GM19395 (cell line): ENCODE data around the gene TNPO3.

Experiments
- ATAC-seq: cut with Tn5 transposase; IDR thresholded peaks from one replicate; pipeline ENCODE4 v1.9.1; 2021; ENCODE audit warnings: mild to moderate bottlenecking, moderate library complexity; ENCODE audit not compliant: unreplicated experiment

The TNPO3 gene

DNA sequence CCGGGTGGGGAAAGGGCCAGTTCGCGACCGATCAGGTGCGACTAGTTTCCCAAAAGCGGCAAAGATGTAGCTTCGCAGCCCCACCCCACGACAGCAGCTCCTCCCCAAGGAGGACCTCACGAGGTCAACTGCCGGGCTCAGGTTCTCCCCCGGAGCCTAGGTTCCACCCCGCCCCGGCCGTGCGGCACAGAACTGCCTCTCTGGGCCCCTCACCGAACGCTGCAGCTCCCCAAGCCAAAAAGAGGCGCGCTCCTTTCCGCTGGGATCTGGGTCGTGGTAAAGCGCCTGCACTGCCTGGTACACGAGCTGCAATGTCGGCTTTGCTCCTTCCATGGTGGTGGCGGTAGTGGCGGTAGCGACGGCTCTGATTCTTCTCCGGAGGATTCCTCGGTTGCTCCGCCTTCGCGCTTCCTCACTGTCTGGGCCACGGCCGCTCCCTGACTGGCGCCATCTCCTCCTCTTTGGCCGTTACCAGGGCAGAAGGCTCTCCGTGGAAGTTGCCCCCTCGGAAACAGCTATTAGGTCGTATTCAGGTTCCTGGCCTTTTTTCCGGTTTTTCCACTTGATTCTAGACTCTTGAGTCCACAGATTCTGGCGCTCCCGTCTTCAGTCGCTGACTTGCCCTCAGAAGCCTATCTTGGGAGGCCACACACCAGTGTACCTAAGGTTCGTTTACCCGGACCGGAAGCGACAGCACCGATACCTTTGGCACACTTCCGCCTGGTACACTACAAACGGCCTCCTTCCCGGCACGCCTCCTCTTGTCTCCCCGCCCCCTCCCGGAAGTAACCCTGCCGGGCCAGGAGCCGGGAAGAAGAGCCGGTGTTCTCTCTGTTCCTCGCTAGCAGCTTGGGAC, at the start of gene TNPO3:
TSS of gene TNPO3 (minus strand) at position 674 of the 856 bp plus-strand sequence. CDS start at position 333, 341 bp downstream.
- ATAC-seq, result peak; percentile 88

DNA sequence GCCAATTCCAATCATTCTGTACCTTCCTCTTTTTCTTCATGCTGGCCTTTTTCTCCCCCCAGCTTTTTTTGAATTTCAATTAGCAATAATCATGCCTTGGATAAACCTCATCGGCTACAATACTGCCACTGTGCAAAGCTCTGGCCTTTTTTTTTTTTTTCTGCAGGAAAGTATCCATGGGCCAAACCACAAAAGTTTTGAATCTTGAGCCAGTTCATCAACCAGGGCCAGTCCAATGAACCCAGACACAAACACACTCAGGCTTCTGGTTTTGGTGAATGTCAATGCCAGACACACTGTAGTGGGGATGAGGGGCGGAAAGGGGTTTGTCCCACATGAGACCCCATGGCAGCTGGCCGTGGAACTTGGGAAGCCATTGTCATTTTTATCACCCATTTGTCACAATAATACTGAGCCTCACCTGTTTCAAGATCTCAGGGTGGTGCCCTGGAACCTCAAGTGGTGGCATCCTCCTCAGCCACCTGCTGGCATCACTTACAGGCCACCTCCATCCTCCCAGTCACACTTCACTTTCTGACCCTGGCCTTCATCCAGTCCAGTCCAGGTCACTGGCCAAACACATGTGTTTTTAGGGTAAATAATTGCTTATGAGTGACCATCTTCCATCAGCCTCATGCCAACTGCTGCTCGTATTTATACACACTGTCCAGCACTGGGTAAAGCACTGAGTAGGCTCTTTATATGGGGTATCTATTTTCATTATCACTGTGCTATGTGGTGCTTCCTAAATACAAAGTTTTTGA, 48.8 kb upstream of the TNPO3 start:
- ATAC-seq, result no peak

- ATAC-seq, result no peak
Measured at GRCh38 chr7:129101746-129102145, 46.8 kb upstream of the TNPO3 start.

- ATAC-seq, result no peak
Measured at GRCh38 chr7:129100827-129101166, 45.9 kb upstream of the TNPO3 start.

DNA sequence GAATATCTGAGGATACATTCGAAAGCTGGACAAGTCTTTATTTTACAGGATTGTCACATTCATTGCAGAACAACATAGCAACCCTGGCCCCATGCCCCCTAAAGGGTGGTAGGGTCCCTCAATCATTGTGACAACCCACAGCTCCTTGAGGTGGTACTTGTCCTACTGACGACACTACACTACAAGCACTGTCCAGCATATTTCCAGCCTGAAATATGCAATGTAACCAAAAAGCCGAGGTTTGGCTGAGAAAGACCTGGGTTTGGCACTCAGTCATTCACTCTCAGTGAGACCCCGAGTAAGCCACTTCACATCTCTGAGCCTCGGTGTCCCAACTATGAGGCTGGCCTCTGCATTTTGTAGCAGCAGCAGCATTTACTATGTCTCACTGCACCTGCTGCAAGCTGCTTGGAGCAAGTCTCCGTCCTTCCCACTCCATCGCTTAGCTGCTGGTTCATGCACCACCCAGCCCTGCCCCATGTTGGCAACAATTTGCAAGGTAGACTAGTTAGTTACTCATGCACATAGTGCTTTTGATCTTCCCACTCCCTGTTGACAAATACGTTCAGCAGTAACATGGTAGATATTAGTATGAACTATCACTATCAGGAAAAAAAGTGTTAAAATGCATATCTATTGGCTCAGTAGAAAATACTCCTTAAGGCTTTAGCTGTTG, 43.6 kb upstream of the TNPO3 start:
- no peak for ATAC-seq

DNA sequence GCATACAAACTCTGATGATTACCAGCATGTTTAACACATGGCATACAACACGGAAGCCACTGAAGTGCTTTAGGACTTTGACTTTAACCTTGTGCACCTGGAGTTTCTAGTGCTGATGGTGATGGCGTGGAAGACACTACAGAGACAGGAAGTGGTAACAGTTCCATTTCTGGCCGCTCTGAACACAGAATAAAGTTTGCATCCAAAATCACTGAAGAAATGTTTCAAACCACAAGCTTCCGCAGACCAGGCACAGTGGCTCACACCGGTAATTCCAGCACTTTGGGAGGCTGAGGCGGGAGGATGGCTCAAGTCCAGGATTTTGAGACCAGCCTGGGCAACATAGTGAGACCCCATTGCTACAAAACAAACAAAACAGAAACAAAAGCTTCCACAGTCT, 40.3 kb upstream of the TNPO3 start:
- peak; percentile 85 for ATAC-seq

- ATAC-seq, result no peak
Measured at GRCh38 chr7:129094501-129094900, 39.6 kb upstream of the TNPO3 start.

DNA sequence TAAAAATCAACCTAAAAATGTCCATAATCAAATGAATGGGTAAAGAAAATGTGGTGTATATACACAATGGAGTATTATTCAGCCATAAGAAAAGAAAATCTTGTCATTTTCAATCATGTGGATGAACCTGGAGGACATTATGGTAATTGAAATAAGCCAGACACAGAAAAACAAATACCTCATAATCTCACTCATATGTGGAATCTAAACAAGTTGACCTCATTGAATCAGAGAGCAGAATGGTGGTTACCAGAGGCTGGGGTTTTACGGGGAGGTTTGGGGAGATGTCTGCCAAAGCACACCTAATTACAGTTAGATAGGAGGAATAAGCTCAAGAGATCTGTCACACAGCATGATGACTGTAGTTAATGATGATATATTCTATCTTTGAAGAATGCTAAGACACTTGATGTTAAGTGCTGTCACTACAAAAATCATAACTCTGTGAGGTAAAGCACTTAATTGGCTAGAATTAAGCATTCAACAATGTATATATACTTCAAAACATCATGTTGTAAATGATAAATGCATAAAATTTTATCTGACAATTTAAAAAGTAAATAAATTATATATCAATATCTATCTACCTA, 39.1 kb upstream of the TNPO3 start:
- ATAC-seq, result no peak

DNA sequence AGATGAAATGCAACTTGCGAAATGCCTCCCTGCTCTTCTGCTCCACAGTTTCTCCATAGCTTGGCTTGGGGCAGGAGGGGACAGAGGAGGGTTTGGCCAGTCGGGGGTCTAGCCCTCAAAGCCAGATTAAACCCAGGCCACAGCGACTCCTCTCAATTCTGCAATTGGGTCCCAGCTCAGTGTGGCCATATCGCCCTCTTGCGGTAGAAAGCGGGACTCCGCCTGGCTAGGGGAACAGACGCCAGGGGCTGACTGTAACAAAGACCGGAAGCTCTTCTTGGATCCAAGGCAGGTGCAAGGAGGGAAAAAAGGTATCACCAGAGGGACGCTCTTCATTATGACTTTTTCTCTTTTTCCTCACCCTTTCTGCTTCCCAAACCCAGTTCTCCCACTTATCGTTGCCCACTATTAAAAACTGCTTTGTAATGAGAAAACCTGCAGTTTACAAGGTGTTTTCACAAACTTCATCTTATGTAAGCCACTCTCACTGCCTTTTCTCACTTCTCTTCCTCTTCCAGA, 36.6 kb upstream of the TNPO3 start:
- no peak for ATAC-seq

DNA sequence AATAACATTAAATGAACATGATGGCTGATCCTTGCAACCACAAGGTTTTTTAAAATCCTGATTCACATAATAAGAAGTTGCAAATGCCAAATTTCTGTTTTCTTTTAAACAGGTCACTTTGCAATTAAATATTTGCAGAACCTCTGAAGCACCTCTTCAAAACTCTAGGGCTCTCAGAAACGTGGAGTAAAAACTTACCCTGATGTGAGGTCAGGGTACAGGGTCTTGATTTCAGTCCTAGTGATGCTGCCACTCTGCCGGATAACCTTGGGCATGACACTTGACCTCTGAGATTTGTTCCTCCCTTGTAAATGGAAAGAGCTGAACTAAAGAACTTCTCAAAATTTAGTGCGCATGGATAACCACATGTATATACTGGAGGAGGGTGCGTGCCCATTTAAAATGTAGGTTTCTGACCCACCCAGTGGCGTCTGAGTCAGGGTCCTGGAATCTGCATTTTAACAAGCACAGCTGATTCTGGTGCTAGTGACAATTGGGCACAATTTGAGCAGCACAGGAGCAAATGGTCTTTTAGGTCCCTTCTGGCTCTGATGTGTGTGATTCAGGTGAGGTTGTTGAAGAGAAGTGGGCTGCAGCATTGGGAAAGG, 35.5 kb upstream of the TNPO3 start:
- ATAC-seq, result no peak

GRCh38 chr7:129089521-129090212, 34.8 kb upstream of the TNPO3 start:
- ATAC-seq, result peak; percentile 88

GRCh38 chr7:129084801-129085551, 30.1 kb upstream of the TNPO3 start:
- ATAC-seq, result no peak

DNA sequence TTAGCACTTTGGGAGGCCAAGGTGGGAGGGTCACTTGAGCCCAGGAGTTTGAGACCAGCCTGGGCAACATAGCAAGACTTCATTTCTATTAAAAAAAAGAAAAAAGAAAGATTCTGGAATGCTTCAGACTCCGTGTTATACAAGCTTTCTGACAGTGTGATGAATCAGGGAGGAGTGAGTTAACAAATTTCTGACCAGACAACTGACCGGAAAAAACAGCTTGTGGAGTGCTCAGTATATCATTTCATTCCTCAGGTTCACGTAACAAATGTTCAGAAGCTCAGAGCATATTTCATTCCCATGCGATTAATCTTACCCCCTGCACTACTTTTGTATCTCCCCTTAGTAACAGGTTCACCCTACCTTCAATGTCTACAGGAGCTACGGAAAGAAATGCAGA, 28.6 kb upstream of the TNPO3 start:
- ATAC-seq, result no peak

DNA sequence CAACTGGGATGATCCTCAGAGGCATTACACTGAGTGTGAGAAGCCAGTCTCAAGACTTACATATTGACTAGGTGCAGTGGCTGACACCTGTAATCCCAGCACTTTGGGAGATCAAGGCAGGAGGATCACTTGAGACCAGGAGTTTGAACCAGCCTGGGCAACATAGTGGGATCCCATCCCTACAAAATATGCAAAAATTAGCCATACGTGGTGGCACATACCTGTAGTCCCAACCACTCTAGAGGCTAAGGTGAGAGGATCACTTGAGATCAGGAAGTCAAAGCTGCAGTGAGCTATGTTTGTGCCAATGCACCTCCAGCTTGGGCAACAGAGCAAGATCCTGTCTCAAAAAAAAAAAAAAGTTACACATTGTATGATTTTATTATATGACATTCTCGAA, 23.5 kb upstream of the TNPO3 start:
- ATAC-seq, result no peak

DNA sequence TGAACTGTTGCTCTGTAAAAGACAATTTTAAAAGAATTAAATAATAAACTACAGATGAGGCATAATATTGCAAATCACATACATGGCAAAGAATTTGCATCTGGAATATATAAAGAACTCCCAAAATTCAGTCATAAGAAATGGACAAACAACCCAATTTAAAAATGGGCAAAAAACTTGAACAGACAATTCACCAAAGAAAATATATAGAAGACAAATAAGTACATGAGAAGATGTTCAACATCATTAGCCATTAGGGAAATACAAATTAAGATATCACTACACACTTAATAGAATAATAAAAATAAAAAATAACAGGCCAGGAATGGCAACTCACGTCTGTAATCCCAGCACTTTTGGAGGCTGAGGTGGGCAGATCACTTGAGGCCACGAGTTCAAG, 22.0 kb upstream of the TNPO3 start:
- no peak for ATAC-seq

- no peak for ATAC-seq
Measured at GRCh38 chr7:129074994-129075393, 20.1 kb upstream of the TNPO3 start.

DNA sequence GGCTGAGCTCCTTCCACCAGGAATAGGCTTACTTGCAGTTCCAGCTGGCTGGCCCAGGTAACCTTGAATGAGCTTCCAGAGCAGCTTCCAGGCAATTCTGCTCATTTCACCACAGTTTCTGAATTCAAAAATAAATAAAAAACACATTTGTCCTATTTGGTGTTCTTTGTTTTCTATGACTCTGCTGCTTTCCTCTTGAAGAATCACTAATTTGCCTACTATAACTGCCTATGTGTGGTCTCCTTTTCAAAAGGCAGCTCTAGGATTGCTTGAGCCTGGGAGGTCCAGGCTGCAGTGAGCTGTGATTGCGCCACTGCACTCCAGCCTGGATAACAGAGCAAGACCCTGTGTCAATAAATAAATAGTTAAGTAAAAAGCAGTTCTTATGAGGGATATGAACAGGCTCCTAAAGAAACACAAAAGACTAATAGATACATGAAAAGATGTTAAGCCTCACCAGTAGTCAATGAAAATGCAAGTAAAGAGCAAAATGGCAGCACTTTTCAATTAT, 19.5 kb upstream of the TNPO3 start:
- no peak for ATAC-seq

GRCh38 chr7:129073738-129074137, 18.8 kb upstream of the TNPO3 start:
- ATAC-seq, result no peak

- ATAC-seq, result no peak
Measured at GRCh38 chr7:129073204-129073603, 18.3 kb upstream of the TNPO3 start.
